ENCODE results near the gene NVL.

- TF ChIP-seq CTCF (IDR thresholded peaks at IDR 0.05; ENCODE audit: poor library complexity, severe bottlenecking), result no peak
- TF ChIP-seq POLR2AphosphoS5 (IDR thresholded peaks at IDR 0.05), result no peak
- no peak for TF ChIP-seq REST (IDR thresholded peaks at IDR 0.05; ENCODE audit: borderline replicate concordance)
- TF ChIP-seq EZH2 (IDR thresholded peaks at IDR 0.05; ENCODE audit: borderline replicate concordance, insufficient read depth, low read length, poor library complexity, severe bottlenecking), result no peak
These were observed 13.7 kb upstream of the NVL start for GRCh38 chr1:224343679-224344078.

Data from neural cell (in vitro differentiated cells).